ENCODE data around the gene IQSEC1.

The IQSEC1 gene

DNA sequence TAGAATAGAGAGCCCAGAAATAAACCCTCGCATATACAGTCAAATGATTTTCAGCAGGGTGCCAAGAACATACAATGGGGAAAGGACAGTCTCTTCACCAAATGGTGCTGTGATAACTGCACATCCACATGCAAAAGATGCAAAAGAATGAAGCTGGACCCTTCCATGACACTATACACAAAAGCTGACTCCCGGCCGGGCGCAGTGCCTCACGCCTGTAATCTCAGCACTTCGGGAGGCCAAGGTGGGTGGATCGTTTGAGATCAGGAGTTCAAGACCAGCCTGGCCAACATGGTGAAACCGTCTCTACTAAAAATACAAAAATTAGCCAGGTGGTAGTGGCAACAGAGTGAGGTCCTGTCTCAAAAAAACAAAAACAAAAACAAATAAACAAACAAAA is 43.2 kb upstream of the IQSEC1 start:
- TF ChIP-seq, protein P1, sequence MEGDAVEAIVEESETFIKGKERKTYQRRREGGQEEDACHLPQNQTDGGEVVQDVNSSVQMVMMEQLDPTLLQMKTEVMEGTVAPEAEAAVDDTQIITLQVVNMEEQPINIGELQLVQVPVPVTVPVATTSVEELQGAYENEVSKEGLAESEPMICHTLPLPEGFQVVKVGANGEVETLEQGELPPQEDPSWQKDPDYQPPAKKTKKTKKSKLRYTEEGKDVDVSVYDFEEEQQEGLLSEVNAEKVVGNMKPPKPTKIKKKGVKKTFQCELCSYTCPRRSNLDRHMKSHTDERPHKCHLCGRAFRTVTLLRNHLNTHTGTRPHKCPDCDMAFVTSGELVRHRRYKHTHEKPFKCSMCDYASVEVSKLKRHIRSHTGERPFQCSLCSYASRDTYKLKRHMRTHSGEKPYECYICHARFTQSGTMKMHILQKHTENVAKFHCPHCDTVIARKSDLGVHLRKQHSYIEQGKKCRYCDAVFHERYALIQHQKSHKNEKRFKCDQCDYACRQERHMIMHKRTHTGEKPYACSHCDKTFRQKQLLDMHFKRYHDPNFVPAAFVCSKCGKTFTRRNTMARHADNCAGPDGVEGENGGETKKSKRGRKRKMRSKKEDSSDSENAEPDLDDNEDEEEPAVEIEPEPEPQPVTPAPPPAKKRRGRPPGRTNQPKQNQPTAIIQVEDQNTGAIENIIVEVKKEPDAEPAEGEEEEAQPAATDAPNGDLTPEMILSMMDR (IDR thresholded peaks at IDR 0.05): no peak

DNA sequence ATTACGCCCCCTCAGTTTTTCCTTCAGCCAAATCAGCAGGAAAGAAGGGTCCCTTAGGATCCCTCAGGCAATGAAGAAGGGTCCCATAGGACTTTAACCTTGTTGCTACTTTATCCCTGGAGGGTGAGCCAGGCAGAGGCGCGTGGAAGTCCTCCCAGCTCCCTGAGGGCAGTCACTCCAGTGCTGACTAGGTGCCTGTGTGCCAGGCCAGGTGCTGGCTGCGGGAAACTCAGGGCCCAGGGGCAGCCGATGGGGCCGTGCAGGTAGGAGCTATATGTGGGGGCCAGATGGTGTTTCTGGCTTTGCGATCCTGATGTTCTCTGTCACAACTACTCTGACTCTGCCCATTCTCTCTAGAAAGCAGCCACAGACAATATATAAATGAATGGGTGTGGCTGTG is 42.8 kb upstream of the IQSEC1 start:
- TF ChIP-seq, protein P1 (IDR thresholded peaks at IDR 0.05): no peak

DNA sequence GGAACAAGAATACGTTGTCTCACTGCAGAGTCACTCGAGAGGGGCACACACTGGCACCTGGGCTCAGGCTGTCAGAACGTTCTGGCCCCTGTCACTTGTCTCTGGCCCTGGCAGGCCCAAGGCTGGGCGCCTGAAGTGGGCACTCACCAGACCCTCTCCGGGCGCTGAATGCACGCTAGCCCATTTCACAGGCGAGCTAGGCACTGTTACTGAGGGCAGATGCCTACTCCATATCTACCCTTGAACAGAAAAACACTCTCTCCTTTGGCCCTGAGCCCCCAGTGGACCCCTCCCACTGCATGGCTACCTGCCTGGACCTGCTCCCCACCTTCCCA is 42.3 kb upstream of the IQSEC1 start:
- TF ChIP-seq, protein P1 (IDR thresholded peaks at IDR 0.05): no peak

DNA sequence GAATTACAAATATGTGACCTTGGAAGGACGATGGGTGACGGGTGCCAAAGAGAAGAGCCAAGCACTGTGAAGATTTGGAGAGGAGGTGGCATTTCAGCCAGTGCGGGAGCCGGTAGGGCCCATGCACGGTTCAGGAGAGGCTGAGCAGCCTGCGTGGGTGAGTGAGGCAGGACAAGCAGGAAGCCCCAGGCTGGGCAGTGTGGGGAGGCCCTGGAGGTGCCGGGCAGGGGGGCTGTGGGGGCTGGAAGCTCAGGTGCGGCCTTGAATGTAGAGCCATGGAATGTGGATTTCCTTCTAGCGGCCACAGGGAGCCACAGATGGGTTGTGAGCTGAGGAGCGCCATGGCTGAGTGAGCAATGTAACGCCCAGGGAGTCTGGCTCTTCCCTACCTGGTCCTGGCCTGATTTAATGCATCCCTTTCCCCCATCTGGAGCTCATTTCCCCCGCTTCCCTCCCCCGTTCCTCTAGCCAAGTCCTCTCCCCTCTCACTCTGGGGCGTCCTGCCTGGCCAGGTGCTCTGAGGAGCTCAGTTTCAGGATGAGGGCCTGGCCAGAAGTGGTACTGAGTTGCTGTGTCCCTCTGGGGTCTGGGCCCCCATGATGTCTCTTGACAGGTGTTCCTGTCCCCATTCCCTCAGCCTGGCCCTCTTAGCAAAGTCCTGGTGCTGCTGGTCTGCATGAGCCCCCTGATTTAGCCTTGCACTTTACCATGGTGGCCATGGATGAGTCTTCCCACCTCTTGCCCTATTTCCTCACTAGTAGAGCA is 41.8 kb upstream of the IQSEC1 start:
- TF ChIP-seq, protein P1 (IDR thresholded peaks at IDR 0.05): no peak

DNA sequence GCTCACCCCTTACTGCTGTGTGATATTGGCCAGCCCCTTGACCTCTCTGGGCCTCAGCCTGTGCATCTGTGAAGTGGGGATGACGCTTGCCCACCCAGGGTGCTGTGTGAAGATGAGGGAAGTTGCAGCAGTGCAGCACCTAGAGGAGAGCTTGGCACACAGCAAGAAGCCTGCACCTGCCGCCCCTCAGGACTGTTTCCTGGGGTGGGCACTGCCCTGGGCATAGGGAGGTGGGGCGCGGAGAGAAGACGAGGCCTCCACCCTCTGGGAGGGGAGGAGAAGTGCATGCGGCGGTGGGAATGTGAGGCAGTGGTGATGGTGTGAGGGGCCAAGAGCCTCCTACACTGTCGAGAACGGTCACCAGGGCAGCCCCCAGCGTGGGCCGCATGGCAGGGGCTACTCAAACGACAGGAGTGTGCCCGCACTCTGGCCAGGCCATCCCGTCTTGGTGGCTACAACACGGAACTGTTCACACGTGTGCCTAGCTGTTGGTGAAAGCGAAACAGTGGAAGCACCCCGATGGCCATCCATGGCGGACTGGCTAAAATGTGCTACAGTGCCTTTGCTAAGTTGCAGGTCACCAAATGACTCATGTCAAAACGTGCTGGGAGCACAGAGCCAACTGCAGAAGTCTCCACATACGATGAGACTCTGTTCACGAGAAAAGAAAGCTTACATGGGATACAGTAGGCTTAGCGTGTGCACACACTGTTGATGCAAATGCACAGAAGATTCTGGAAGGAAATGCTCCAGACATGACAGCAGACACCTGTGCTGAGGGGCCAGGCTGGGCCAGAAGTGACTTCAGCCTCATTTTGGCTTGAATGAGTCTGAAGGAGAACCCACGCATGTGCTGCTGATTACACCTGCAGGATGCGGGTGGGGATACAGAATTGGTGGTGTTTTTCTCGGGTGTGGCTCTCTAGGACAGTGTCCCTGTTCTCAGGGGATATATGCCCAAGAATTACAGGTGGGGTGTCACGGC is 40.4 kb upstream of the IQSEC1 start:
- TF ChIP-seq, protein P1 (IDR thresholded peaks at IDR 0.05): no peak

DNA sequence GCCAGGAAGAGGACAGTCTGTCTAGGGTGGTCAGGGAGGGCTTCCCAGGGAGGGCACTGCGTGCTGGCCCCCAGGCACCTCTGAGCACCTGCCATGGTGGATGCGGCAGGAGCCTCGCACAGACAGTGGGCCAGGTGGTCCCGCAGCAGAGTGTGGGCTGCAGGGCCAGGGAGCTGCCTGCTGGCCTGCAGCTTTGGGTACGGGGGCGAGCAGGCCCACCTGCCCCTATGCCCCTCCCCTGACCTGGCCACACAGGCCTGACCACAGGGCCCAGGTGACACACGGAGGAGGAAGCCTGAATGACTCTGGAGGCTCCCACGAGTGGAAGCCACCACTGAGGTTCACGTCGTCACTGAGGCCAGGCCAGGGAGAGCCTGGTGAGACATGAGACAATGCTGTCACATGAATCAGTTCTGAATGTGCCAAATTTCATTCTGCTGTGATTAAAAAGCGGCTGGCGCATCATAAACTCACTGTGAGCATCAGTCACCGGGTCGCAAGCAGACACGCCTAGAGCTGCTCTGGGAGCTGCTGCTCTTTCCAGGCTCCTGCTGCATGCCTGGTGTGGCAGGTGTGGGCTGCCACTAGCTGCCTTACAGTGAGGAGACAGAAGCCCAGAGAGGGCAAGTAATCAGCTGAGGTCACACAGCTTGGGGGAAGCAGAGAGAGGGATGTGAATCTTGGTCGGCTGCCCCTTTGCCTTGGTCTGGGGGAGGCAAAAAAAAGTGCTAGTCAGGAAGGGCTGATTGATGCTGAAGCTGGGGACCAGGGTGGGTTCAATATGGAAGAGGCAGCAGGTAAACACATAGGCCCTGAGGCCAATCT is 39.5 kb upstream of the IQSEC1 start:
- TF ChIP-seq, protein P1 (IDR thresholded peaks at IDR 0.05): no peak

DNA sequence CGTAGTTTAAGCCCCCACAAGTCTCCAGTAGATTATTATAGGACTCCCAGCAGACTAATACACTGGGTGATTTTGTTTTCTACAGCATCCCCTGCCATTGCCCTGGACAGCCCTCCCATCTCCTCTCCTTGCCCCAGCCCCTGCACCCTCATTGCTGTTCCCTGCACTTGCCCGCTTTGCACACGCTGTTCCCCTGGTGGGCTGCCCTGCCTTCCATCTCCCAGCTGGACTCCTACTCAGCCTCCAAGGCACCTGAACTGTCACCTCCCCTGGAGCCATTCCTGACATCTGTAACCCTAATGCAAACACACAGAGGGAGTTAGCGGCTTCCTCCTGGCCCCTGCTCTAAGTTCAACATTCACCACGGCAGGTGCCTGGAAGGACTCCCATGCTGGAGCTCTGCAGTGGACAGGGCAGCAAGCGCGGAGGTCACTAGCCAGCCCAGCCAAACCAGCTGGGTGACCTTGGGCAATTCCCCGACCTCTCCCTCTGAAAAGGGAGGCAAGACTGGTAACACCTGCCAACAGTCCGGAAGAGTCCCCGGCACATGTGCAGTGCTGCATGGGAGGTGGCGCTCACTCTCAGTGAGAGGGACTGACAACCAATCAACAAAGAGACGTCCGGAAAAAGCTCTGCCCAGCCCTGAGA is 38.8 kb upstream of the IQSEC1 start:
- TF ChIP-seq, protein P1 (IDR thresholded peaks at IDR 0.05): no peak
